ENCODE data around the gene DRD4.

Gene DRD4

GRCh38 chr11:610146-610801, 26.8 kb upstream of the DRD4 start:
- DNase-seq, result no peak

- no peak for DNase-seq
These were observed 25.8 kb upstream of the DRD4 start for GRCh38 chr11:611001-611996.

DNA sequence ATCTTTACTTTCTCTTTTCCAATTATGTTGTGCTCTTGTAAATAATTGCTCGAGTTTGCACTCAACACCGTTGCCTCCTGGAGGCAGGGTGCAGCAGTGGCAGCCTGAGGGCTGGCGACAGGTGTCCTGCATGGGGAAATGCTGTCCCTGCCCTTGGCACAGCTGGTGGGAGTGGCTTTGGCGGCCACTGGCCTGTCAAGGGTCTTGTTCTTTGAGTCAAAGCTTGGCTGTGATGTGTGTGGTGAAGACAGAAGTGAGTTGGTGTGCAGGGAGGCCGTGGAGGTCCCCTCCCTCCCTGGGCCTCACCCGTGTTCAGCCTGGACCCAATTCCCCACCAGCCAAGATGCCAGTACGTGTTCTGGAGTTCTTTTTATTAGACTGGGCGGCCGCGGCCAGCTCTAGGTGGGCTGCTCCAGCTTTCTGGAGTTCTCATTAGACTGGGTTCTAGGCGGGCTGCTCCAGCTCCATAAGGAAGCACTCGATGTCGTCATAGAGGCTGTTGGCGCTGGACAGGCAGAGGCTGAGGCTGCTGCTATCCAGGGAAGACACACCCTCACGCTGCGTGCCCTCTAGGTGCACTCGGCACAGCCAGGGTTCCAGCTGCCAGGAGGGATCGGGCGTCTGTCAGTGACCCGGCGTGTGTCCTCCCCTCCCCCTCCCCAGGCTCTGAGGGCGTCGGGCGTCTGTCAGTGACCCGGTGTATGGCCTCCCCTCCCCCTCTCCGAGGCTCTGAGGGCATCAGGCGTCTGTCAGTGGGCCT, 24.7 kb upstream of the DRD4 start:
- DNase-seq, result no peak

DNA sequence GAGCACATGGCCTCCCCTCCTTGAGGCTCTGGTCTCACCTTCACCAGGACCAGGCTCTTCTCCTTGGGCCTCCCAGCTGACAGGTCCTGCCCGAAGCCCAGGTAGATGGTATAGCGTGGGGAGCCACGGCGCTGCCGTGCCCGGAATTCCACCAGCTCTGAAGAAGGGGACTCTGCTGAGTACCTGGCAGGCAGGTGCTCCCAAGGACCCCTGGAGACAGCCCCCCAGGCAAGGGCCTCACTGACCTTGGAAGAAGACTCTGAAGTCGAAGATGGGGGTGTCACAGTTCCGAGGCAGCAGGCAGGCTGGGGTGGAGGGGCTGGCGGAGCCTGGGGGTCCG, 24.1 kb upstream of the DRD4 start:
- no peak for DNase-seq

DNA sequence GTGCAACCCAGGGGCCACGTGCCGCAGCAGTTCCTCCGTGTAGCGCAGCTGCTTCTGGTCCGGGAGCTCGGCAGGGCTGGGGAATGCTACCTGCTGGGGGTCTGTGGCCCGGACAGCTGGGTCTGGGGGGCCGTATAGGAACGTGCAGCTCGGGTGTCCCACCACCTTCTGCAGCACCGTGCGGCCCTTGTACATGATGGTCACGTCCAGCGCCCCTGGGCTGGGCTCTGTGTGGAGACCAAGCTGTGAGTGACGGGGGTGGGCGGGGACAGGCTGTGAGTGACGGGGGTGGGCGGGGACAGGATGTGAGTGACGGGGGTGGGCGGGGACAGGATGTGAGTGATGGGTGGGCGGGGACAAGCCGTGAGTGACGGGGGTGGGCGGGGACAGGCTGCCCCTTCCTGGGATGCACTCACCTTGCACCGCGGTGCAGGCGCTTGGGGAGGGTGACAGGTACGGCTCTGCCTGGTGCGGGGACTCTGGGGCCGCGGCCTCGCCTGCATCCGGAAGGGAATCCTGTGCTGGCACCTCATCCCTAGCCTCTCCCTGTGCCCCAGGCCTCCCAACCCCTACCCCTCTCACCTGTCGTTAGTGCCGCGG, 23.6 kb upstream of the DRD4 start:
- no peak for DNase-seq

GRCh38 chr11:614021-614622, 22.9 kb upstream of the DRD4 start:
- DNase-seq, result no peak

GRCh38 chr11:614623-615503, 22.2 kb upstream of the DRD4 start:
- no peak for DNase-seq

DNA sequence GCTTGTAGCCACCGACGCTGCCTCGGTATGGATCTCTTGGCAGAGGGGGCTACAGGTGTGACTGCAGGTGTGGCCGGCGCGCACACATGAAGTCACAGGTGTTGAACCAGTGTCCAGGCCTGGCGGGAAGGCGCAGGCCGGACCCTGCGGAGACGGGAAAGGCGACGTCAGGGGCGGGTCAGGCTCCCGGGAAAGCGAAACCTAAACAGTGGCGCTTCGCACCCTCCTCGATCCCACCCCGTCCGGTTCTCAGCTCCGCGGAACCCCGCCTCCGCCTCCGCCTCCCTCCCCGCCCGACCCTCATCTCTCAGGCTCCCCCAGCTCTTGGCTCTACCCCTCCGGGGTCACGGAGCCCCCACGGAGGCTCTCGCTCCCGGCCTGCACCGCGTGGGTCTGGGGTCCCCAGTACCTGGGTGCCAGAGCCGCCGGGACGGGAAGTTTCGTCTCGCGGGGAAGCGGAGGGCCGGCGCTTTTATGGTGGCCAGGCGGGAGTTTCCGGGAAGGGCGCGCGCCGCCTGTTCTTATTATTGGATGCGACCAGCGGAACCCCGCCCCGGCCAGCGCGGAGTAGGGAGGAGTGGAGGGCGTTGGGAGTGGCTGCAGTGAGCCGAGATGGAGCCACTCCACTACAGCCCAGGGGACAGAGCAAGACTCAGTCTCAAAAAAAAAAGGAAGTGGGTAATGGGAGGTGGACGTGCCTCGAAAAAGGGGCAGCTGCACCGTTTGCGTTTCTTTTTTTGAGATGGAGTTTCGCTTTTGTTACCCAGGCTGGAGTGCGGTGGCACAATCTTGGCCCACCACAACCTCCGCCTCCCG, 21.4 kb upstream of the DRD4 start, which contains the start of gene IRF7:
IRF7 (minus strand) TSS at position 447 of the 816 bp plus-strand sequence. CDS start 586 bp downstream, outside the sequence.
- DNase-seq, result peak; percentile 90

- DNase-seq, result peak; percentile 24
These were observed 20.5 kb upstream of the DRD4 start for GRCh38 chr11:616320-617198.

DNA sequence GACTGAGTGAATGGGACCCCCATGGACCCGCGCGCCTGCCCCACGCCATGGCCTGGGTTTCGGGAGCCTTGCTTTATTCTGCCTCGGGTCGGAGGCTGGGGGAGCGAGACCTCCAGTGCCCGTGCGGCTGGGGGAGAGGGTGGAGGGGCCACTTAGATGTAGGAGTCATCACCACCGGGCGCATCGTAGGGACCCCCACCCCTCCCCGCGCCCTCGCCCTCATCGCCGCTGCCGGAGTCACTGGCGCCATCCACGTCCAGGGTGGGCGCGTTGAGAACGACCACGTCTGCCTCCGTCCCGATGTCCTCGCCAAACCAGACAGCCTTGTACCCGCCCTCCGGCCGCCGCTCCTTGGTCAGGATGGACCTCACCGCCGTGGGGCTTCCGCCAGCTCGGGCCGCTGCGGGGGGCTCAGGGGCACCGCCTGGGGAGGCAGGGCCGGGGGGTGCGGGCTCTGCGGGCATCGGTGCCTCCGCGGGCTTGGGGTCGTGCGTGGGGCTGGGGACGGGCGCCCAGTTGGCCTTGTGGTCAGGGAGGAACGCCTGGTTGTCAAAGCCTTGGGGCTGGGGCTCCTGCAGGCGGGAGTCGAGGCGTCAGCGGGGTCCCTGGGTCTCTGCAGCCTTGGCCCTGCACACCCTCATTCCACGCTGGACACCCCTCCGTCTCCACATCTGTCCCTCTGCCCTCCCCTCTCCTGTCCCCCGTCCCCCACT, 19.7 kb upstream of the DRD4 start:
- DNase-seq, result no peak

DNA sequence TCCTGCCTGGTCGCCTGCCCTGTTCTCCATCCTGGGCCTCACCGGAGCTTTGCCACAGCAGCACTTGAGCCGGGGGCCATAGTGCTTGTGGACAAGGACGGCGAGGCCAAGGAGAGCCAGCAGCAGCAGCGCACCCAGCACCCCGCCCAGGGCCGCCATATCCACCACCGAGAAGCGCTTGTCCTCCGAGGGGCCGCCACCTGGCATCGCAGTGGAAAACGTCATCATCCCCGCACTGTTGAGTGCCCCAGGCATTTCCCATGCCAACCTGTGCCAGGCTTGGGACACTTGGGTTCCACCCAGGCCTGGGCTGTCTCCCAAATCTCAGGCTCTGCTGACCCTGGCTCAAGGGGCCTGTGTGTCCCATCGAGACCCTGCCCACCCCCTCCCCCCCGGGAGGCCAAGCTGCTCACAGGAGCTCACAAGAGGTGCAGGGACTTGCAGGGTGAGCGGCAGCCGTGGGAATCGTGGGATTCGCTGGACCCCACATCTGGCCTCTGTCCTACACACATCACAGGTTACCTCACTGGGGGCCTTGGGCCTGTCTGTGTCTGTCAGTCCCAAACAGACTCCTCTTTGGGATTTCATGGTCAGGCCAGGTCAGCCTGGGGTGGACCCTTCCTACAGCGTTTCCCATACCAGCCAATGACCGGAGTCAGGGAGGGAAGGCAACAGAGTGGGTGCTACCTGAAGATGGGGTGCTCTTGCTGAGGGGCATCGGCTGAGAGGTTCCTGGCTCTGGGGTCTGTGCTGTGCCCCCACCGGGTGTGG, 19.0 kb upstream of the DRD4 start:
- DNase-seq, result no peak

GRCh38 chr11:618856-619627, 18.0 kb upstream of the DRD4 start:
- DNase-seq, result no peak

GRCh38 chr11:619628-620050, 17.4 kb upstream of the DRD4 start:
- DNase-seq, result no peak

GRCh38 chr11:620201-620600, 16.9 kb upstream of the DRD4 start:
- no peak for DNase-seq

DNA sequence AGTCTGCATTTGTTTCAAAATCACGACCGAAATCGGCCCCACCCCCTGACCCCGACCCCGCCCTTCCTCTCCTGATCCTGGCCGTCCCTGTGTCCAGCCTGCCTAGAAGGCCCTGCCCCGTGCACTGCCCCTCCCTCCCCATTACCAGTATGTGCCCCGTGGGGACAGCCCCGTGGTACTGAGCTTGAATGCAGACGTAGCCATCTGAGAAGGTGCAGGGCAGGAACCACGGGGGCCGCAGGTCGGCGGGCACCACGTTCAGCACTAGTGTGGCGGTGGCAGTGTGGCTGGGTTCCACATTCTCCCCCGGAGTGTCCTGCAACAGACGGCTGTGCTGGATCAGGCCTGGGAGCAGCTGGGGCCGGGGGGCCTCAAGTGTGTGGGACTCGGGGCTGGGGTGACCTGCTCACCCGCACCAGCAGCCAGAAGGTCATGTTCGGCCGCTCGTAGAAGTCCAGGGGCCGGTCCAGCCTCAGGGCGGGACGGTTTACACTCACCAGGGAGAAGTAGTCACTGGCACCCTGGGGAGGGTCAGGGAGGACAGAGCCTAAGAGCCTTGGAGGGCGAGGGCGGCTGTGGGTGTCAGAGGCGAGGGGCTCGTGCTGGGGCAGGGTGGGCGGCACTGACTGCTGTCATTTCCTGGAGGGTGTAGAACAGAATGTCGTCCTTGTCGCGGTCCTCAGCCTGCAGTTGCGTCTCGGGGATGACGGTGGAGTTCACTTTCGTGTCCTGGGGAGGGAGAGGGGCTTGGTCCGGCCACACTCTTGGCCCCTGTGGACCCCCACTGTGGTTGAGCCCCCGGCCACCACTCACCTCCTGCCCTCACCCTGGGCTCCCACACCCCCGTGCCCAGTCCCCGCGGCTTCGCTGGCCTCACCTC, 15.9 kb upstream of the DRD4 start:
- no peak for DNase-seq

DNA sequence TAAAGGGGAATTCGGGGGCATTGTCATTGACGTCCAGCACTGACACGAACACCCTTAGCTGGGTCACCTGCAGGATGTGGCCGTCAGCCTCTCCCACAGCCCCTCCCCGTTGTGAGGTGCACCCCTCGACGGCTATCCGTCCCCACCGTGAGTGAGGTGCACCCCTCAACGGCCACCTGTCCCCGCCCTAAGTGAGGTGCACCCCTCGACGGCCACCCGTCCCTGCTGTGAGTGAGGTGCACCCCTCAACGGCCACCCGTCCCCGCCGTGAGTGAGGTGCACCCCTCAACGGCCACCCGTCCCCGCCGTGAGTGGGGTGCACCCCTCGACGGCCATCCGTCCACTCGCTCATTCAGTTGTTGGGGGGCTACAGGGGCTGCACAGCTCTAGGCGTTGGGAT, 15.2 kb upstream of the DRD4 start:
- no peak for DNase-seq
